ENCODE data around the gene PHRF1.

GRCh38 chr11:621838-622237 lies 45.6 kb downstream of the PHRF1 start:
- no peak for TF ChIP-seq CTCF (IDR thresholded peaks at IDR 0.05)
- TF ChIP-seq POLR2A (IDR thresholded peaks at IDR 0.05), result no peak

Measured in heart left ventricle (tissue), 13 donors.